ENCODE measurements around the gene RHCE. TPM values are rescaled to one million over a fixed set of nuclear protein-coding genes. Genes with fewer than 3 reads are reported as not detected.
"Not testable (repeated sequence)": the region's sequence is repeated elsewhere in the genome, so short reads cannot be mapped to it uniquely, and the experiment has no call there.

The RHCE gene
- total RNA-seq, 3 donors from 2014 or later = 0.39 TPM; not detected in 2

- no peaks in the 10 kb centered on the region for H3K36me3 ChIP-seq (ENCODE audit: low read depth)
- DNase-seq = no peak
- no peak overlapping the region for H3K4me3 ChIP-seq
- H3K4me1 ChIP-seq (ENCODE audit: low read depth) = peaks cover 5% of the 10 kb centered on the region
- ATAC-seq = no peak
- TF ChIP-seq CTCF (IDR thresholded peaks at IDR 0.05) = no peak
- intact Hi-C loops (cut with DNase I, micrococcal nuclease) = no loop called here
- no peaks in the 10 kb centered on the region for H3K9me3 ChIP-seq
Observed at GRCh38 chr1:25461849-25462248, 41.2 kb upstream of the RHCE start.

DNA sequence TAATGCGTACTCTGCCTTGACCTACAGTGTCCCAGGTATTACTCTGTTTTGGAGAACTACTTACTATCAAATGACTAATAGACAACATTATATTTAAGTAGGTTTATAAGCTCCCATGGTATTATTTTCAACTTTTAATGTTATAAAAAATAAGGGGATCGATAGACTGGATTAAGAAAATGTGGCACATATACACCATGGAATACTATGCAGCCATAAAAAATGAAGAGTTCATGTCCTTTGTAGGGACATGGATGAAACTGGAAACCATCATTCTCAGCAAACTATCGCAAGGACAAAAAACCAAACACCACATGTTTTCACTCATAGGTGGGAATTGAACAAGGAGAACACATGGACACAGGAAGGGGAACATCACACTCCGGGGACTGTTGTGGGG lies 40.2 kb upstream of the RHCE start:
- H3K9me3 ChIP-seq = not testable (repeated sequence)

DNA sequence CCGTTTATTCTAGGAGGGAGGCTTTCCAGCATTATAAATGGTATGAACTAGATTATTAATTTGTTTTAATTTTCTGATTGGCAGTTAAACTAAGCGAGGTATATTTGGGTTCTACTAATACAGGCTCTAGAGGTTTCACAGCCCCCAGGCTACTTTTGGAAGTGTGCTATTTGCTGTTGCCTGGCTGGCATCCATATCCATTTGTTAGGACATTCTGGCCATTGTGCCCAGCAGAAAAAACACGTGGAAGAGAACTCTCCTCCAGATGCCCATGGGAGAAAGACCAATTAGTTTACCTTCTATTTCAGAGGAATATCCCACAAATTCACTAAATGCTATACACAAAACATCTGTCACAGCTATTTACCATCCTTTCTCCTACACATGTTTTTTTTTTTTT lies 39.4 kb upstream of the RHCE start:
- TF ChIP-seq CTCF (IDR thresholded peaks at IDR 0.05) = no peak
- no peak overlapping the region for H3K4me3 ChIP-seq
- intact Hi-C loops (cut with DNase I, micrococcal nuclease) = no loop called here
- peaks cover 5% of the 10 kb centered on the region for H3K4me1 ChIP-seq (ENCODE audit: low read depth)
- H3K36me3 ChIP-seq (ENCODE audit: low read depth) = no peaks in the 10 kb centered on the region
- no peaks in the 10 kb centered on the region for H3K9me3 ChIP-seq
- ATAC-seq (no peak), DNase-seq (no peak)

More for the DNA sequence above, 40.2 kb upstream of the RHCE start:
- DNase-seq; intact Hi-C loops (cut with DNase I, micrococcal nuclease); H3K4me1 ChIP-seq (ENCODE audit: low read depth); ATAC-seq; H3K36me3 ChIP-seq (ENCODE audit: low read depth); H3K4me3 ChIP-seq: not testable (repeated sequence)

GRCh38 chr1:25458541-25459298 lies 38.1 kb upstream of the RHCE start:
- H3K36me3 ChIP-seq (ENCODE audit: low read depth) = no peaks in the 10 kb centered on the region
- H3K9me3 ChIP-seq = no peaks in the 10 kb centered on the region
- H3K4me1 ChIP-seq (ENCODE audit: low read depth) = peaks cover 5% of the 10 kb centered on the region
- no peak for ATAC-seq
- TF ChIP-seq CTCF (IDR thresholded peaks at IDR 0.05) = no peak
- no peak overlapping the region for H3K4me3 ChIP-seq
- intact Hi-C loops (cut with DNase I, micrococcal nuclease) = no loop called here
- DNase-seq = no peak

- Histone ChIP-seq H3K4me1 (ENCODE audit: low read depth) (no peaks in the 10 kb centered on the region), H3K9me3 (no peaks in the 10 kb centered on the region), H3K4me3 (no peak overlapping the region), H3K36me3 (ENCODE audit: low read depth) (no peaks in the 10 kb centered on the region)
- DNase-seq (no peak), ATAC-seq (no peak)
- intact Hi-C loops (cut with DNase I, micrococcal nuclease) = no loop called here
- no peak for TF ChIP-seq CTCF (IDR thresholded peaks at IDR 0.05)
Observed at GRCh38 chr1:25456502-25456901, 35.9 kb upstream of the RHCE start.

GRCh38 chr1:25451908-25452307 lies 31.3 kb upstream of the RHCE start:
- ATAC-seq (no peak), DNase-seq (no peak)
- H3K9me3 ChIP-seq = no peaks in the 10 kb centered on the region
- TF ChIP-seq CTCF (IDR thresholded peaks at IDR 0.05) = no peak
- no peaks in the 10 kb centered on the region for H3K4me1 ChIP-seq (ENCODE audit: low read depth)
- no peak overlapping the region for H3K4me3 ChIP-seq
- H3K36me3 ChIP-seq (ENCODE audit: low read depth) = peaks cover 4% of the 10 kb centered on the region
- intact Hi-C loops (cut with DNase I, micrococcal nuclease) = no loop called here
